Right lobe of liver (tissue), 6 donors: ENCODE data around the gene USP37. TPM values are rescaled to one million over a fixed set of nuclear protein-coding genes. Genes with fewer than 3 reads are reported as not detected.

Experiments
- ATAC-seq, 4 donors: fragments of 200-7000 bp; cut with Tn5 transposase; one replicate each; pipeline ENCODE4 v1.9.1; 2020; ENCODE audit warnings: mild to moderate bottlenecking in 4 of 4, moderate library complexity in 4 of 4
- DNase-seq, 3 donors: peaks; one replicate each; pipeline ENCODE4 v3.0.0-alpha.2; 2020
- H3K27ac ChIP-seq, 3 donors: fragments of 200-600 bp; one replicate each; pipeline ENCODE4 v1.8.0; 2022
- H3K27me3 ChIP-seq, 2 donors: fragments of 200-600 bp; one replicate each; pipeline ENCODE4 v1.8.0; 2022
- H3K36me3 ChIP-seq, 4 donors: fragments of 200-600 bp; sonication (generic) in 1 of 4; one replicate each; pipeline versions ENCODE4 v1.5.1 to v1.8.0; 2017 to 2022; ENCODE audit warnings: control low read depth in 1 of 4
- H3K4me1 ChIP-seq, 4 donors: fragments of 200-600 bp; sonication (generic) in 1 of 4; one replicate each; pipeline versions ENCODE4 v1.5.1 to v1.8.0; 2017 to 2022; ENCODE audit warnings: control low read depth in 1 of 4
- H3K4me3 ChIP-seq, 3 donors: fragments of 200-600 bp; one replicate each; pipeline ENCODE4 v1.8.0; 2022
- H3K9me3 ChIP-seq, 4 donors: fragments of 200-600 bp; sonication (generic) in 1 of 4; one replicate each; pipeline versions ENCODE4 v1.5.1 to v1.8.0; 2017 to 2022; ENCODE audit warnings: control low read depth in 1 of 4
- CTCF ChIP-seq, 4 donors: fragments of 200-600 bp in 3 of 4; fragments of 450-650 bp in 1 of 4; IDR thresholded peaks; one replicate each; pipeline versions ENCODE4 v1.5.1 to v1.8.0; 2016 to 2022; ENCODE audit warnings: antibody characterized with exemption in 4 of 4, mild to moderate bottlenecking in 2 of 4
- POLR2A ChIP-seq: fragments of 450-650 bp; IDR thresholded peaks from one replicate; pipeline ENCODE4 v1.6.1; 2017; ENCODE audit warnings: antibody characterized with exemption, mild to moderate bottlenecking
- WGBS: methylation state at CpG from one replicate; pipeline ENCODE4 v1.1.6; 2018; ENCODE audit warnings: low coverage, low lambda C conversion rate; ENCODE audit not compliant: insufficient coverage; ENCODE audit errors: missing lambda C conversion rate; 5-methylcytosine and 5-hydroxymethylcytosine counted together
- intact Hi-C, 2 donors: fragments of 100-400 bp; cut with DNase I; formaldehyde crosslinking; loops; one replicate each; pipeline versions ENCODE4 v1.11.2 to v1.14.1; 2022
- total RNA-seq, 6 experiments: library from RNA; depleted of rRNA in 2 of 6; stranded (reverse); fragments of >200 nt in 2 of 6; fragmentation: NEBNext Ultra II Directional in 3 of 6; extraction: Animal tissue kit (Norgen Biotek cat#: 25700) in 3 of 6; gene quantifications; one replicate each; pipeline versions ENCODE4 v1.1.0 to v1.2.4, GENCODE V29; 2016 to 2023
- donor health status: DM: no; HTN: yes; CAD: no.
- donor health status: DM: no; HTN: no; CAD: no.
- donor health status: DM: no; HTN: no; CAD: no.
- donor health status: DM: no; HTN: yes; CAD: no.
- donor health status: DM: no; HTN: yes; CAD: no.

The USP37 gene
- total RNA-seq, 6 experiments from 2014 or later: 4.8 to 8.9 (median 6.7) TPM

GRCh38 chr2:218577482-218578220 is 9.5 kb upstream of the USP37 start:
- Histone ChIP-seq H3K27ac (no peak overlapping the region), H3K4me3 (no peak overlapping the region), H3K27me3 (no peaks in the 10 kb centered on the region), H3K9me3 (no peaks in the 10 kb centered on the region), H3K4me1 (peaks cover 0 to 6% (median 0%) of the 10 kb centered on the region in 4 donors), H3K36me3 (peaks cover 0 to 42% (median 6%) of the 10 kb centered on the region in 4 donors)
- TF ChIP-seq CTCF (IDR thresholded peaks at IDR 0.05): no peak
- no peak for TF ChIP-seq POLR2A
- 56% methylated on average over 2 of the region's 3 CpGs for WGBS
- ATAC-seq: no peak
- DNase-seq: no peak
- intact Hi-C loops: no loop called here

- Histone ChIP-seq H3K4me3 (no peak overlapping the region), H3K4me1 (peaks cover 0 to 6% (median 0%) of the 10 kb centered on the region in 4 donors), H3K27ac (no peak overlapping the region), H3K27me3 (no peaks in the 10 kb centered on the region), H3K9me3 (no peaks in the 10 kb centered on the region), H3K36me3 (peaks cover 0 to 34% (median 4%) of the 10 kb centered on the region in 4 donors)
- DNase-seq (no peak), ATAC-seq (no peak)
- intact Hi-C loops: no loop called here
- TF ChIP-seq POLR2A (no peak), CTCF (IDR thresholded peaks at IDR 0.05) (no peak)
- WGBS: 92% methylated on average over 4 of the region's 4 CpGs
Observed at GRCh38 chr2:218576854-218577253, 8.7 kb upstream of the USP37 start.

- Histone ChIP-seq H3K4me3 (no peak overlapping the region), H3K4me1 (peaks cover 0 to 22% (median 7%) of the 10 kb centered on the region in 4 donors), H3K36me3 (peaks cover 0 to 18% (median 0%) of the 10 kb centered on the region in 4 donors), H3K27ac (no peak overlapping the region), H3K9me3 (no peaks in the 10 kb centered on the region), H3K27me3 (no peaks in the 10 kb centered on the region)
- WGBS: 39% methylated on average over 6 of the region's 6 CpGs
- intact Hi-C loops: no loop called here
- DNase-seq (no peak), ATAC-seq (no peak)
- no peak for TF ChIP-seq CTCF (IDR thresholded peaks at IDR 0.05)
- no peak for TF ChIP-seq POLR2A
Observed at GRCh38 chr2:218570850-218571249, 2.7 kb upstream of the USP37 start.

- DNase-seq (peak in 1 of 3 donors; percentile 38), ATAC-seq (peak in 1 of 4 donors; percentile 10)
- no peaks in the 10 kb centered on the region for H3K9me3 ChIP-seq
- H3K4me3 ChIP-seq: peak overlapping the region; percentile 72 to 90 (median 88)
- no peak for TF ChIP-seq CTCF (IDR thresholded peaks at IDR 0.05)
- TF ChIP-seq POLR2A: no peak
- WGBS: 4% methylated on average over 10 of the region's 10 CpGs
- intact Hi-C loops: no loop called here
- peak overlapping the region; percentile 84 to 92 (median 86) for H3K27ac ChIP-seq
- H3K36me3 ChIP-seq: peaks cover 0 to 9% (median 0%) of the 10 kb centered on the region in 4 donors
- no peaks in the 10 kb centered on the region for H3K27me3 ChIP-seq
- peaks cover 0 to 22% (median 7%) of the 10 kb centered on the region in 4 donors for H3K4me1 ChIP-seq
Observed at GRCh38 chr2:218569661-218570500, 1.7 kb upstream of the USP37 start.
